Gastrocnemius medialis (tissue), 4 donors: ENCODE measurements around the gene ITGA8.

Experiments used
- CTCF ChIP-seq, 5 experiments: fragments of 450-650 bp in 3 of 5; fragments of 200-600 bp in 2 of 5; sonication (generic) in 2 of 5; IDR thresholded peaks in 4 of 5; conservative IDR thresholded peaks in 1 of 5; 1 replicate in 4 of 5; 2 replicates in 1 of 5; pipeline ENCODE4 v1.5.1; 2016 to 2019; ENCODE audit warnings: antibody characterized with exemption in 5 of 5, mild to moderate bottlenecking in 3 of 5, moderate library complexity in 3 of 5
- POLR2A ChIP-seq, 2 donors: fragments of 450-650 bp; IDR thresholded peaks; one replicate each; pipeline ENCODE4 v1.6.1; 2017; ENCODE audit warnings: antibody characterized with exemption in 2 of 2, mild to moderate bottlenecking in 2 of 2, moderate library complexity in 2 of 2

- TF ChIP-seq POLR2A (IDR thresholded peaks at IDR 0.05) (no peak), CTCF (IDR thresholded peaks at IDR 0.05 in 4 of 5, conservative IDR thresholded peaks at IDR 0.05 in 1 of 5) (no peak)
Measured at GRCh38 chr10:15483215-15484075, 236.3 kb downstream of the ITGA8 start.
